HEK293 (cell line): ENCODE measurements around the gene NSG1.

Experiments used
- CTCF ChIA-PET: fragments of 350-600 bp; formaldehyde crosslinking; extraction: SDS; loops from one replicate; lab custom pipeline; 2021; ENCODE audit warnings: antibody characterized with exemption; lab: Yijun Ruan, JAX
- POLR2A ChIA-PET: fragments of 300-600 bp; formaldehyde crosslinking; extraction: SDS; loops from one replicate; lab custom pipeline; 2020; ENCODE audit warnings: antibody characterized with exemption, inconsistent platforms; lab: Yijun Ruan, JAX
- H3K27ac ChIP-seq: fragments of 200-500 bp; sonication (Bioruptor generic); 2 replicates; pipeline ENCODE4 v1.5.1; 2014; ENCODE audit warnings: low read depth, low read length, control low read depth, inconsistent platforms; ENCODE audit errors: extremely low read depth
- H3K36me3 ChIP-seq, 2 experiments: fragments of 200-500 bp in 1 of 2; sonication (Bioruptor generic) in 1 of 2; 1 replicate in 1 of 2; 2 replicates in 1 of 2; pipeline ENCODE4 v1.5.1; 2014 to 2017; ENCODE audit warnings: inconsistent platforms in 2 of 2, low read length in 2 of 2; ENCODE audit not compliant: control insufficient read depth in 2 of 2, insufficient read depth in 1 of 2
- H3K4me1 ChIP-seq: fragments of 200-500 bp; sonication (Bioruptor generic); 2 replicates; pipeline ENCODE4 v1.5.1; 2014; ENCODE audit warnings: mild to moderate bottlenecking, low read length, inconsistent platforms; ENCODE audit not compliant: control insufficient read depth, insufficient read depth
- H3K4me3 ChIP-seq: 2 replicates; pipeline ENCODE4 v1.5.1; 2011; ENCODE audit warnings: low read depth, mild to moderate bottlenecking, control low read depth, low read length, moderate library complexity
- H3K9me3 ChIP-seq: fragments of 200-500 bp; sonication (Bioruptor generic); 2 replicates; pipeline ENCODE4 v1.5.1; 2014; ENCODE audit warnings: low read depth, low read length, inconsistent platforms; ENCODE audit not compliant: control insufficient read depth, insufficient read depth
- AEBP2 ChIP-seq: fragments of 450-650 bp; formaldehyde crosslinking; IDR thresholded peaks from 2 replicates; pipeline ENCODE4 v1.5.1; 2016; ENCODE audit warnings: missing biosample characterization, missing genetic modification characterization, borderline replicate concordance
- GFI1B ChIP-seq: fragments of 450-650 bp; formaldehyde crosslinking; IDR thresholded peaks from 2 replicates; pipeline ENCODE4 v1.5.1; 2016; ENCODE audit warnings: missing biosample characterization, missing genetic modification characterization
- GLIS2 ChIP-seq: fragments of 450-650 bp; formaldehyde crosslinking; IDR thresholded peaks from 2 replicates; pipeline ENCODE4 v1.5.1; 2016; ENCODE audit warnings: missing biosample characterization, missing genetic modification characterization
- INSM2 ChIP-seq: fragments of 450-650 bp; formaldehyde crosslinking; IDR thresholded peaks from 2 replicates; pipeline ENCODE4 v1.5.1; 2016; ENCODE audit warnings: missing biosample characterization, missing genetic modification characterization
- ZBTB48 ChIP-seq: fragments of 450-650 bp; formaldehyde crosslinking; IDR thresholded peaks from 2 replicates; pipeline ENCODE4 v1.5.1; 2016; ENCODE audit warnings: missing biosample characterization, missing genetic modification characterization
- ZNF112 ChIP-seq: fragments of 450-650 bp; formaldehyde crosslinking; IDR thresholded peaks from 2 replicates; pipeline ENCODE4 v1.5.0; 2017; ENCODE audit warnings: missing biosample characterization, missing genetic modification characterization
- ZNF148 ChIP-seq: fragments of 450-650 bp; formaldehyde crosslinking; IDR thresholded peaks from 2 replicates; pipeline ENCODE4 v1.5.0; 2017; ENCODE audit warnings: missing biosample characterization, missing genetic modification characterization, borderline replicate concordance
- ZNF324 ChIP-seq: fragments of 450-650 bp; formaldehyde crosslinking; IDR thresholded peaks from 2 replicates; pipeline ENCODE4 v1.5.1; 2016; ENCODE audit warnings: missing biosample characterization, missing genetic modification characterization
- ZNF433 ChIP-seq: fragments of 450-650 bp; formaldehyde crosslinking; IDR thresholded peaks from 2 replicates; pipeline ENCODE4 v1.5.1; 2016; ENCODE audit warnings: missing biosample characterization, missing genetic modification characterization, low read depth
- ZNF449 ChIP-seq: fragments of 450-650 bp; formaldehyde crosslinking; IDR thresholded peaks from 2 replicates; pipeline ENCODE4 v1.5.1; 2017; ENCODE audit warnings: missing biosample characterization, mild to moderate bottlenecking, missing genetic modification characterization, moderate library complexity
- ZNF518A ChIP-seq: fragments of 450-650 bp; formaldehyde crosslinking; conservative IDR thresholded peaks from 2 replicates; pipeline ENCODE4 v1.5.1; 2016; ENCODE audit warnings: low read depth, missing biosample characterization, missing genetic modification characterization
- ZNF555 ChIP-seq: fragments of 450-650 bp; formaldehyde crosslinking; conservative IDR thresholded peaks from 2 replicates; pipeline ENCODE4 v1.5.1; 2017; ENCODE audit warnings: missing biosample characterization, mild to moderate bottlenecking, missing genetic modification characterization, inconsistent platforms
- ZNF580 ChIP-seq: fragments of 450-650 bp; formaldehyde crosslinking; IDR thresholded peaks from 2 replicates; pipeline ENCODE4 v1.5.1; 2016; ENCODE audit warnings: missing biosample characterization, missing genetic modification characterization
- ZNF610 ChIP-seq: fragments of 450-650 bp; formaldehyde crosslinking; IDR thresholded peaks from 2 replicates; pipeline ENCODE4 v1.5.1; 2016; ENCODE audit warnings: missing biosample characterization, missing genetic modification characterization, borderline replicate concordance
- ZNF660 ChIP-seq: fragments of 450-650 bp; IDR thresholded peaks from 2 replicates; pipeline ENCODE4 v1.5.1; 2018; ENCODE audit warnings: missing biosample characterization, mild to moderate bottlenecking, missing genetic modification characterization
- ZNF768 ChIP-seq: fragments of 450-650 bp; formaldehyde crosslinking; IDR thresholded peaks from 2 replicates; pipeline ENCODE4 v1.5.1; 2018; ENCODE audit warnings: missing biosample characterization, mild to moderate bottlenecking, missing genetic modification characterization
- ZNF785 ChIP-seq: fragments of 450-650 bp; formaldehyde crosslinking; IDR thresholded peaks from 2 replicates; pipeline ENCODE4 v1.5.1; 2016; ENCODE audit warnings: missing biosample characterization, missing genetic modification characterization

Gene NSG1

GRCh38 chr4:4455210-4455865, 68.4 kb downstream of the NSG1 start:
- peaks cover 0 to 71% of the 10 kb centered on the region in 2 experiments; a peak in 1 of 3 replicates for H3K36me3 ChIP-seq
- no peak overlapping the region for H3K27ac ChIP-seq
- POLR2A ChIA-PET: no interaction called here
- no peaks in the 10 kb centered on the region for H3K4me1 ChIP-seq
- no peak overlapping the region for H3K4me3 ChIP-seq
- CTCF ChIA-PET: no interaction called here
- TF ChIP-seq INSM2 (tag by site-specific recombination): no peak
- no peak for TF ChIP-seq ZNF324 (tag by site-specific recombination)
- TF ChIP-seq ZNF433 (tag by site-specific recombination): no peak
- no peak for TF ChIP-seq ZNF610 (tag by site-specific recombination)
- TF ChIP-seq ZNF580 (tag by site-specific recombination): no peak
- no peak for TF ChIP-seq ZNF449 (tag by site-specific recombination)
- no peak for TF ChIP-seq GLIS2 (tag by site-specific recombination)
- no peak for TF ChIP-seq ZNF555
- TF ChIP-seq ZNF785: no peak
- TF ChIP-seq GFI1B: no peak
- no peak for TF ChIP-seq ZNF518A (tag by site-specific recombination)
- no peak for TF ChIP-seq ZNF660 (tag by site-specific recombination)
- no peak for TF ChIP-seq ZBTB48 (tag by site-specific recombination)
- no peak for TF ChIP-seq ZNF148 (tag by site-specific recombination)
- no peak for TF ChIP-seq ZNF768
- TF ChIP-seq ZNF112: no peak
- TF ChIP-seq AEBP2: no peak
- no peaks in the 10 kb centered on the region for H3K9me3 ChIP-seq
